Stimulated activated CD8-positive, alpha-beta memory T cell treated with anti-CD3 and anti-CD28 coated beads, Interleukin-4, amount 100 ng/mL, for 48 hours (primary cell): ENCODE measurements around the gene HOATZ.
A peak's percentile ranks its signal among the peaks of the same experiment; 100 is the strongest.

Experiments used
- DNase-seq: peaks from one replicate; pipeline ENCODE4 v3.0.0-alpha.2; 2020

HOATZ gene

GRCh38 chr11:111514216-111515031 lies at the start of gene HOATZ:
Gene HOATZ (plus strand): TSS chr11:111514778. CDS start chr11:111514785, 7 bp downstream.
- peak; percentile 43 for DNase-seq

- no peak for DNase-seq
Measured at GRCh38 chr11:111465400-111465799, 49.2 kb upstream of the HOATZ start.

- DNase-seq = no peak
Measured at GRCh38 chr11:111466615-111467014, 48.0 kb upstream of the HOATZ start.

- no peak for DNase-seq
Measured at GRCh38 chr11:111469200-111469599, 45.4 kb upstream of the HOATZ start.

GRCh38 chr11:111472228-111472627 lies 42.4 kb upstream of the HOATZ start:
- no peak for DNase-seq

- no peak for DNase-seq
Measured at GRCh38 chr11:111474432-111474831, 40.1 kb upstream of the HOATZ start.

- DNase-seq = no peak
Measured at GRCh38 chr11:111476366-111476765, 38.2 kb upstream of the HOATZ start.

- DNase-seq = no peak
Measured at GRCh38 chr11:111476956-111477355, 37.6 kb upstream of the HOATZ start.

GRCh38 chr11:111477898-111478297 lies 36.7 kb upstream of the HOATZ start:
- DNase-seq = no peak

- no peak for DNase-seq
Measured at GRCh38 chr11:111479666-111480065, 34.9 kb upstream of the HOATZ start.

- no peak for DNase-seq
Measured at GRCh38 chr11:111483431-111483830, 31.1 kb upstream of the HOATZ start.

GRCh38 chr11:111490496-111490895 lies 24.1 kb upstream of the HOATZ start:
- DNase-seq = no peak

GRCh38 chr11:111494040-111494439 lies 20.5 kb upstream of the HOATZ start:
- no peak for DNase-seq

- no peak for DNase-seq
Measured at GRCh38 chr11:111499483-111499882, 15.1 kb upstream of the HOATZ start.

- no peak for DNase-seq
Measured at GRCh38 chr11:111500481-111500880, 14.1 kb upstream of the HOATZ start.

GRCh38 chr11:111502611-111503010 lies 12.0 kb upstream of the HOATZ start:
- no peak for DNase-seq

GRCh38 chr11:111510311-111510710 lies 4.3 kb upstream of the HOATZ start:
- no peak for DNase-seq

GRCh38 chr11:111512296-111513239 lies 2.0 kb upstream of the HOATZ start, which contains the start of gene BTG4:
Gene BTG4 (minus strand): TSS chr11:111512386. CDS start chr11:111498776, 13,610 bp downstream.
- DNase-seq = peak; percentile 51

- no peak for DNase-seq
Measured at GRCh38 chr11:111513240-111513605, 1.4 kb upstream of the HOATZ start.

- DNase-seq = no peak
Measured at GRCh38 chr11:111515591-111515990, 1.0 kb downstream of the HOATZ start.

- DNase-seq = no peak
Measured at GRCh38 chr11:111518668-111519067, 4.1 kb downstream of the HOATZ start.

- DNase-seq = no peak
Measured at GRCh38 chr11:111520560-111520959, 6.0 kb downstream of the HOATZ start.

GRCh38 chr11:111521135-111521534 lies 6.6 kb downstream of the HOATZ start:
- no peak for DNase-seq

- DNase-seq = no peak
Measured at GRCh38 chr11:111522426-111522825, 7.8 kb downstream of the HOATZ start.
